DND-41 (cell line): Measurements from ENCODE around the gene ALDH18A1.

ENCODE experiments used
- EZH2 ChIP-seq: IDR thresholded peaks from 3 replicates; pipeline ENCODE4 v1.6.1; 2012; ENCODE audit warnings: borderline replicate concordance, low read depth, mild to moderate bottlenecking, moderate library complexity, low read length, inconsistent platforms; ENCODE audit not compliant: severe bottlenecking
- TF ChIP-seq, protein P1 (sequence below): IDR thresholded peaks from 2 replicates; pipeline ENCODE4 v1.5.1; 2012; ENCODE audit warnings: borderline replicate concordance, low read length, moderate library complexity, mild to moderate bottlenecking; ENCODE audit not compliant: poor library complexity, severe bottlenecking; ENCODE audit errors: extremely low read depth

DNA sequence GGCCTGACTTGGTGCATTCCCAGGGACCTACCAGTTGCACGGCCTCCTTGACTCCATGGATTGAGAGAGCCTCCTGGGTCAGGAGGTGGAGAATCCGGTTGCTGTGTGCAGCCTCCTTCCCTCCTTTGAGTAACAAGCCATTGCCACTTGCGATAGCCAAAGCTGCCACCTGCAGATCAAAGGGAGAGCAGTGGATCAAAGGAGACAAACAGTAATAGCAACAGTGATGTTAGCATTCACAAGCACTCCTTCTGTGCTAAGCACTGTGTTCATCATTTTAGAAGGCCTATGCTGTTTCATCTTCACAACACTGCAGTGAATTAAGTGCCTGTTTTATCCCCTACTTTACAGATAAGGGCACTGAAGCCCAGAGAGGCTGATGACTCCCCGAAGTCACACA is 40.1 kb downstream of the ALDH18A1 start:
- TF ChIP-seq, protein P1, sequence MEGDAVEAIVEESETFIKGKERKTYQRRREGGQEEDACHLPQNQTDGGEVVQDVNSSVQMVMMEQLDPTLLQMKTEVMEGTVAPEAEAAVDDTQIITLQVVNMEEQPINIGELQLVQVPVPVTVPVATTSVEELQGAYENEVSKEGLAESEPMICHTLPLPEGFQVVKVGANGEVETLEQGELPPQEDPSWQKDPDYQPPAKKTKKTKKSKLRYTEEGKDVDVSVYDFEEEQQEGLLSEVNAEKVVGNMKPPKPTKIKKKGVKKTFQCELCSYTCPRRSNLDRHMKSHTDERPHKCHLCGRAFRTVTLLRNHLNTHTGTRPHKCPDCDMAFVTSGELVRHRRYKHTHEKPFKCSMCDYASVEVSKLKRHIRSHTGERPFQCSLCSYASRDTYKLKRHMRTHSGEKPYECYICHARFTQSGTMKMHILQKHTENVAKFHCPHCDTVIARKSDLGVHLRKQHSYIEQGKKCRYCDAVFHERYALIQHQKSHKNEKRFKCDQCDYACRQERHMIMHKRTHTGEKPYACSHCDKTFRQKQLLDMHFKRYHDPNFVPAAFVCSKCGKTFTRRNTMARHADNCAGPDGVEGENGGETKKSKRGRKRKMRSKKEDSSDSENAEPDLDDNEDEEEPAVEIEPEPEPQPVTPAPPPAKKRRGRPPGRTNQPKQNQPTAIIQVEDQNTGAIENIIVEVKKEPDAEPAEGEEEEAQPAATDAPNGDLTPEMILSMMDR: no peak
- TF ChIP-seq EZH2: no peak
